Fibroblast of gingiva (primary cell): ENCODE data around the gene DDX17.

Source experiments
- DNase-seq: peaks from one replicate; pipeline ENCODE4 v3.0.0-alpha.2; 2011; ENCODE audit warnings: low read depth

Gene DDX17

DNA sequence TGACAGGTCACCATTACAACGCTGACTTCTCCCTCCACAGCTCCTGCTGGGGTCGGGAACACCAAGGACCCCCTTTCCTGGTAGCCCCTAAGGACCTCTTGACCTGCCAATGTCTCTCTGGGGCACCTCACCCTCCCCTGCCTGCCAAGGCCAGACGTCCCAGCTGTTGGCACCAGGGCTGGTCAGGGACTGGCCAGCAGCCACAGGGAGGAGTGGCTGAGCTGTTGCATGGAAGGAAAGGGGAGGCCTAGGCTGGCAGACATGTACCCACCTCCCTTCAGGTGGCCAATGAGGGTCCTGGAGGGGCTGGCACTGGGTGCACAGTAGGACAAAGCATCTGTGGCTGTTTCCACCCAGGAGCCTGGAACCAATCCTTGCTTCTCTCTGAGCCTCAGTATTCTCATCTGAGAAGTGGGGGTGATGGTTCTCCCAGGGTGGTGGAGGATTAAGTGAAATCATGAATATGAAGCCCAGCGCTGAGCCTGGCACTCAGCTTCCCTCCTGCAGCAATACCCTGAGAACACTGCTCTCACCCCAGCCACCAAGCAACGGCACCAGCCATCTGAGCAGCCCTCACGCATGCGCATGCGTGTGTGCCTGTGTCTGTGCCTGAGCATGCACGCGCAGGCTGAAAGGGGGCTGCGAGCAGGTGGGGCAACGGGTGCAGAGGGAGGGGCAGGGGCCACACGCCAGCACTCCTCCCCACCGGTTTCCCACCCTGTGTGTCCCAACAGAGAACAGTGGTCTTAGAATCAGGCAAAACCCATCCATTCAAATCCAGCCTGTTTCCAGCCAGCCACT, 57.0 kb downstream of the DDX17 start:
- no peak for DNase-seq

GRCh38 chr22:38446018-38446601, 60.0 kb downstream of the DDX17 start:
- DNase-seq: no peak

GRCh38 chr22:38444783-38445182, 61.3 kb downstream of the DDX17 start:
- no peak for DNase-seq

DNA sequence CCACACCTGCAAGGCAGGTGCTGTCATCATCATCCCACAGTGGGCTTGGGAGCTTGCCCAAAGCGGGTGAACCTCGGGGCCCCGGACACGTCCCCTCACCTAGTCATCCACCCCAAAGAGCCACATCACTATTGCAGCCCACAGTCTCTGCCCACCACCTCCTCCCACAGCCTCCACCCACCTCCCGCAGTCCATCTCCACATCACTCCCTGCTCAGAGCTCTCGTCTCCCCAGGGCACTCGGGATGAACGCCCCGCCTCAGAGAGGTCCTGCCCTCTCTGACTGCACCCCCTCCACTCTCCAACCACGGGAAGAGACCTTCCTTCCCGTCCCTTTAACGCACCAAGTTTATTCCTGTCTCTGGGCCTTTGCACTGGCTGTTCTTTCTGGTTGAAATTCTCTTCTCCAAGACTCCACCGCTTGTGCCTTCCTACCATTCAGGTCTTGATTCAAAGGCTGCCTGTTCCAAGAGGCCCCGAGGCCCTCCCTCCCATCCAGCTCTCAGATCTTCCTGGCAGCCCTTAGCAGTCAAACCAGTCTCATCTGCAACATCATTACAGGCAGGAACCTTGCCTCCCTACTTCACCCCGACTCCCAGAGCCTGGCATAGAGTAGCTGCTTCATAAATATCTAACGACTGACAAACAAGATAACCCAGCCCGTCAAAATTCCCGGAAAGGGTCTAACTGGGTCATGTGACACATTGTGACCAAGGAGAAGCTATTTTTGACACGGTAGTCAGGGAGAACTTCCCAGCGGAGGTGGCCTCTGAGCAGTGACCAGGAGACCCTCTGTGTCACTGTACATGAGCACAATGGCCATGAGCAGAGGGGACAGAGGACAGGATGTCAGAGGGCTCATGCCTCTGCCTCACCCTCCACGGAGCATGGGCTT, 62.2 kb downstream of the DDX17 start:
- DNase-seq: no peak

- DNase-seq: no peak
Observed at GRCh38 chr22:38442967-38443627, 63.0 kb downstream of the DDX17 start.

GRCh38 chr22:38441620-38442287, 64.4 kb downstream of the DDX17 start:
- no peak for DNase-seq

- DNase-seq: no peak
Observed at GRCh38 chr22:38440747-38441350, 65.3 kb downstream of the DDX17 start.

GRCh38 chr22:38437416-38437815, 68.7 kb downstream of the DDX17 start:
- DNase-seq: no peak

DNA sequence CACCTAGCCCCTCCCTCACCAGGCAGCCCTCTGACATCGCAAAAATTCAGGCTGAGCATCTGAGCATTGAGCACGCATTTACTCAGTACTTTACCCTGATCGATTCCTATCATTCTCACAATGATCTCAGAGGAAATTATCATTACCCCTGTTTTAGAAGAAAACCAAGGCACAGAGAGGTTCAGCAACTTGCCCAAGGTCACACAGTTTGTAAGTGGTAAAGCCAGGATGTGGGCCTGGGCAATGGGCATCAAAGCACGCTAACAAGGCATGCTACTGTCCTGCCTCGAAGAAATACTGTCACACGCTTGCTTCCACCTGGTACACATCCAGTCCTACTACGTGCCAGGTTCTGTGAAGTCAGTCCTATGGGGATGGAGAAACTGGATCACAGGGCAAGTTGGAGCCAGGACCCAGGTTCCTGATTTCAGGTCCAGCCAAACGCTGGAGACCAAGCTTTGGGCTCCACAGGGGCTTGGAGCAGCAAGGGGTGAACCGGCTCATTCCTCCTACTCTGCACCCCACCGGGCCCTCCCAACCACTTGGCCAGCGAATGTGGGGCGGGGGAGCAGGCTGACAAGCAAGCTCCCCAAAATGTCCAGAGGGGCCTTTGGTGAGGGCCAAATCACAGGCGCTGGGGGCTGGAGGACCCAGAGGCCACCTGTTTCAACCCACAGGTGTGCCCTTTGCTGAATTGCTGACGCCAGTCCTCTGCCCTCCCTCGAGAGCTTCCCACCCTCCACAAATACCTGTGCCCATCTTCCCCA, 69.3 kb downstream of the DDX17 start:
- no peak for DNase-seq

- DNase-seq: no peak
Observed at GRCh38 chr22:38435965-38436364, 70.1 kb downstream of the DDX17 start.

DNA sequence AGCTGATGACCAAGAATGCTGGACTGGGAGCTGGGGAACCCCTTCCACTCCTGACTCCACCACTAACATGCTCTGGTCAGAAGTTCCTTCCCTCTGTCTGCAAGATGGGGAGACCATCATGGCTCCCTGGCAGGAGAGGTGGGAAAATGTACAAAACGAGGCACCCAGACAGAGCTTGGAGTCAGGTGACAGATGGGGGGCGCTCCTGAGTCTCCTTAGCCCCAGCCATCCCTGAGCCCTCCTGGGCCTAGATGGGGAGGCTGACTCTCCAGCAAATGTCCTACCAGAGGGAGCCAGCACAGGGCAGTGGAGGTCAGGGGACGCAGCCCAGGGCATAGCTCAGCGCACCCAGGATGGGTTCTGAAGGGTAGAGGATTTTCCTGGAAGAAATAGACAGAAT, 71.1 kb downstream of the DDX17 start:
- DNase-seq: no peak

DNA sequence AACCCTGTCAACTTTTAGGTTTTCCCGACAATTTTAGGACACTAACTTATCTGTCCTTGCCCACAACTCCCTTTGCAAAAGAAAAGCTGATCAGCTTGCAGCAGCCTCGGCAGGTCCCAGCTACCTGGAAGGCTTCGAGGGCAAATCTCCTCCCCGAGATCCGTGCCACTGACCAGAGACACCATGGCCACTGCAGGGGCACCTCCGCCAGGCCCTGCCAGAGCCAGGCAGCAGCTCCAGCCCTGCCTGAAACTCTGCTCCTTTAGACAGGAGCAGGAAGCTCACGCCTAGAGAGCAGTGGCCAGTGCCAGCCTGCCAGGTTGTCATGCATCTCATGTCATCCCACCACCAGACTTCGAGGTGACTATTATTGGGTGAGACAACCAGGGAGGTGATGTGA, 72.2 kb downstream of the DDX17 start:
- DNase-seq: no peak
